HFFc6 (cell line): Measurements from ENCODE around the gene GOLGA6L10. TPM values are rescaled to one million over a fixed set of nuclear protein-coding genes. Genes with fewer than 3 reads are reported as not detected.
"Not testable (repeated sequence)": the region's sequence is repeated elsewhere in the genome, so short reads cannot be mapped to it uniquely, and the experiment has no call there.

ENCODE experiments used
- DNase-seq: peaks from one replicate; pipeline ENCODE4 v3.0.0-alpha.2; 2018
- H3K27ac Mint-ChIP-seq: 2 replicates; pipeline ENCODE4 v1.8.0; 2020; ENCODE audit warnings: mild to moderate bottlenecking, mixed read lengths
- H3K27me3 Mint-ChIP-seq: 2 replicates; pipeline ENCODE4 v1.8.0; 2021; ENCODE audit warnings: mild to moderate bottlenecking, moderate library complexity, mixed read lengths; ENCODE audit not compliant: insufficient read depth
- H3K36me3 Mint-ChIP-seq: 2 replicates; pipeline ENCODE4 v1.8.0; 2021; ENCODE audit warnings: low read depth, mixed read lengths
- H3K4me1 Mint-ChIP-seq: 2 replicates; pipeline ENCODE4 v1.8.0; 2020; ENCODE audit warnings: low read depth, mixed read lengths
- H3K4me3 Mint-ChIP-seq: 2 replicates; pipeline ENCODE4 v1.8.0; 2020; ENCODE audit warnings: mild to moderate bottlenecking, moderate library complexity, mixed read lengths
- H3K9me3 Mint-ChIP-seq: 2 replicates; pipeline ENCODE4 v1.8.0; 2020; ENCODE audit warnings: mild to moderate bottlenecking, mixed read lengths
- total RNA-seq, 6 experiments: library from RNA; stranded (reverse); fragmentation: NEBNext Ultra II Directional; extraction: Animal tissue kit (Norgen Biotek cat#: 25700); gene quantifications; 2 replicates in 1 of 6; 3 replicates in 5 of 6; pipeline ENCODE4 v1.2.3, GENCODE V29; 2021
- TF ChIP-seq, protein P1 (sequence below): fragments of 200-600 bp; sonication (generic); IDR thresholded peaks from 2 replicates; pipeline ENCODE4 v1.5.0; 2021; ENCODE audit warnings: antibody characterized with exemption, mild to moderate bottlenecking

GOLGA6L10 gene
- total RNA-seq, 6 experiments from 2014 or later, result 0.43 to 0.69 (median 0.51) TPM

DNA sequence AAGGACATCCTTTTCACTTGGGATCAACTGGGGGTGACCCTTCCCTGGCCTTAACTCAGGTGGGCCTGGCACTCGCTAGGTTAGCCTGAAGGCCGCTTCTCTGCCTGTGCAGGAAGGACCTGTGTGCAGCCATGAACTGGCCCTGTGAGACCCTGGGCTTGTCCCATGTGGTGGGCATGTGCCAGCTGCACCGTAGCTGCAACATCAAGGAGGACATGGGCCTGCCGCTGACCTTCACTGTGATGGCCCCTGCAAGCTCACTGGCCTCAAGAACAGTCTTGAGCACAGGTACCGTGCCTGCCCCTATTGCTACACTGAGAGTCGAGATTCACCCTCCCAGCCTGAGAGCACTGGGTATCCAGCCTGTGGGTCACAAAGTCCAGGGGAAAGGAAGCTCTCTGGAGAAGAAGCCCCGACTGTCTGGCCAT, 43.6 kb downstream of the GOLGA6L10 start:
- Mint-ChIP-seq H3K4me1 (peaks cover 7% of the 10 kb centered on the region), H3K36me3 (peaks cover 4% of the 10 kb centered on the region; the same call in 1 of the 2 replicates), H3K4me3 (no peak overlapping the region), H3K27me3 (peaks cover 33% of the 10 kb centered on the region), H3K9me3 (peaks cover 4% of the 10 kb centered on the region), H3K27ac (no peak overlapping the region)
- TF ChIP-seq, protein P1, sequence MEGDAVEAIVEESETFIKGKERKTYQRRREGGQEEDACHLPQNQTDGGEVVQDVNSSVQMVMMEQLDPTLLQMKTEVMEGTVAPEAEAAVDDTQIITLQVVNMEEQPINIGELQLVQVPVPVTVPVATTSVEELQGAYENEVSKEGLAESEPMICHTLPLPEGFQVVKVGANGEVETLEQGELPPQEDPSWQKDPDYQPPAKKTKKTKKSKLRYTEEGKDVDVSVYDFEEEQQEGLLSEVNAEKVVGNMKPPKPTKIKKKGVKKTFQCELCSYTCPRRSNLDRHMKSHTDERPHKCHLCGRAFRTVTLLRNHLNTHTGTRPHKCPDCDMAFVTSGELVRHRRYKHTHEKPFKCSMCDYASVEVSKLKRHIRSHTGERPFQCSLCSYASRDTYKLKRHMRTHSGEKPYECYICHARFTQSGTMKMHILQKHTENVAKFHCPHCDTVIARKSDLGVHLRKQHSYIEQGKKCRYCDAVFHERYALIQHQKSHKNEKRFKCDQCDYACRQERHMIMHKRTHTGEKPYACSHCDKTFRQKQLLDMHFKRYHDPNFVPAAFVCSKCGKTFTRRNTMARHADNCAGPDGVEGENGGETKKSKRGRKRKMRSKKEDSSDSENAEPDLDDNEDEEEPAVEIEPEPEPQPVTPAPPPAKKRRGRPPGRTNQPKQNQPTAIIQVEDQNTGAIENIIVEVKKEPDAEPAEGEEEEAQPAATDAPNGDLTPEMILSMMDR, result no peak
- DNase-seq, result no peak

DNA sequence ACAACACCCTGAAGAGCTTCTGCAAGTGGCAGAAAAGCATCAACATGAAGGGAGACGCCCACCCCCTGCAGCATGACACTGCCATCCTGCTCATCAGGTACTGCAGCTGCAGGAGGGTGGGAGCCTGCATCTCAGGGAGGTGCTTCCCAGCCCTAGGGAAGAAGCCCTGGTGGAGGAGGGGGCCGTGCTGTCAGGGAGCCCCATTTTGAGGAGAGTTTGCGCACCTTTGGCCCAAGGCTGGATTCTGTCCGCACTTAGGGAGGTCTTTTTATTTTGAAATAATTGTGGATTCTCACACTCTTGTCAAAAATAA, 44.5 kb downstream of the GOLGA6L10 start:
- Mint-ChIP-seq H3K36me3 (no peaks in the 10 kb centered on the region), H3K4me1 (peaks cover 13% of the 10 kb centered on the region), H3K4me3 (no peak overlapping the region), H3K9me3 (no peaks in the 10 kb centered on the region), H3K27ac (no peak overlapping the region), H3K27me3 (peaks cover 25% of the 10 kb centered on the region)
- TF ChIP-seq, protein P1, result no peak
- DNase-seq, result no peak

DNA sequence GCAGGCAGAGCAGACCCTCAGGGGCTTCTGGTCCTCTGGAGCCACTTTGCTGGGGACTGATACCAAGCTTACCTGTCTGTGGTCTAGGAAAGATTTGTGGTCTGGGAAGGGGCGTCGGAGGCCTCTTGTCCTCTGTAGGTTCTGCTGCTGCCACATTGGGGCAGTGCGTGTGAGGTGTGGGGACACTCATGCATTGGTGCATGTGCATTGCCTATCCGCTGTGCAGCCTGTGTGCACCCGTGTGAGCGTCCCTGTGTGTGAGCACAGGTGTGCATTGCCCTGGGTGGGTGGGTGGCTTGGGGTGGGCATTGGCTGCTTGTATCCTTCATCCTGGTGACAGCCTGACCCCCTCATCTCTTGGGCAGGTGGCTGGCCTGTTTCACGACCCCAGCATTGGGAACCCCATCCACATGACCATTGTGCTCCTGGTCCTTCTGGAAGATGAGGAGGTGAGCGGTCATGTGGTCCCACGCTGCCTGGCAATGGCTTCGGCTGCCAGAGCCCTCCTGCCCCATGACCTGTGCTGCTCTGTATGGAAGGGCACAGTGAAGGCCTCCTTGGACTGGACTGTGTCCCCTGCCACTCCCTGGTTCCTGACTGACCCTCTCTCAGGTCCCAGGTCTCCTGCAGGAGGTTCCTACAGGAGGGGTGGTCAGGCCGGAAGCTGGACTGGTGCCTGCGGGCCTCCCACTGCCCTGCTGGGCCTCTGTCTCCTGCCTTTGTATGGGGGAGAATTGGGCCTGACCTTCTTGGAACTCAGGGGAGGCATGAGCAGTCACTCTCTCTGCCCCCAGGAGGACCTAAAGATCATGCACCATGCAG, 45.1 kb downstream of the GOLGA6L10 start:
- DNase-seq, result no peak
- peaks cover 24% of the 10 kb centered on the region for H3K27me3 Mint-ChIP-seq
- H3K9me3 Mint-ChIP-seq, result no peaks in the 10 kb centered on the region
- H3K4me3 Mint-ChIP-seq, result no peak overlapping the region
- H3K4me1 Mint-ChIP-seq, result peaks cover 13% of the 10 kb centered on the region
- no peaks in the 10 kb centered on the region for H3K36me3 Mint-ChIP-seq
- TF ChIP-seq, protein P1, result no peak
- no peak overlapping the region for H3K27ac Mint-ChIP-seq

DNA sequence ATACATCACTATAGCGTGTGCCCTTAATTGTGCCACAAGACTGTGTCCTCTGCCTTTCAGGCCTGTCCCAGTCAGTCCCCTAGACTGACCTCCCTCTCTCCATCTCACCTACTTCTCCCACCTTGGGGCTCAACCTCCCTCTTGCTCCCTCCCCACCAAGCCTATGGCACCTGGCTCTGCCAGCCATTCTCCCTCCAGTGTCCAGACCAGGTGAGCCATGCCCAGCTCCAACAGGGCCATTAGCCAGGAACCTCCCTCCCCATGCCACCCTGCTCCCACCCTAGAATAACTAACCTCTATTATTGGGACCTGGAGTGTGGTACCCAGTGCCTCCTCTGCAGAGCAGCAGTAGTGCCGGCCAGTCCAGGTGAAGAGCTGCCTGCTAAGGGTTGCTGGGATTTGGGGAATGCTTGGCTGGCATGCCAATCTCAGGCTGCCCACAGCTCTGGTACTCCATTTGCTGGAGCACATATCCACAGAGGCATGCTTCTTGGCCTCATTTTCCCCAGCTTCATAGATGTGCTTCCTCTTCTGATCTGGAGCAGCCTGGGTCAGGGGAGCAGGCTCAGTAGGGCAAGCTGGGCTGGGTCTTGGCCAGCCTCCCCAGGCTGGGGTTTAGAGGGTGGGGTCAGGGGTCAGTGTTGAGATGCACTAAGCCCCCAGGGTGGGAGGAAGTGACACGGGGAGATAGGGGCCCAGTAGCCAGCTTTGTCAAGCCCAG, 47.8 kb downstream of the GOLGA6L10 start:
- Mint-ChIP-seq H3K9me3 (no peaks in the 10 kb centered on the region), H3K4me3 (no peak overlapping the region), H3K4me1 (peaks cover 13% of the 10 kb centered on the region), H3K36me3 (no peaks in the 10 kb centered on the region), H3K27me3 (peaks cover 15% of the 10 kb centered on the region), H3K27ac (no peak overlapping the region)
- no peak for DNase-seq
- TF ChIP-seq, protein P1, result no peak

DNA sequence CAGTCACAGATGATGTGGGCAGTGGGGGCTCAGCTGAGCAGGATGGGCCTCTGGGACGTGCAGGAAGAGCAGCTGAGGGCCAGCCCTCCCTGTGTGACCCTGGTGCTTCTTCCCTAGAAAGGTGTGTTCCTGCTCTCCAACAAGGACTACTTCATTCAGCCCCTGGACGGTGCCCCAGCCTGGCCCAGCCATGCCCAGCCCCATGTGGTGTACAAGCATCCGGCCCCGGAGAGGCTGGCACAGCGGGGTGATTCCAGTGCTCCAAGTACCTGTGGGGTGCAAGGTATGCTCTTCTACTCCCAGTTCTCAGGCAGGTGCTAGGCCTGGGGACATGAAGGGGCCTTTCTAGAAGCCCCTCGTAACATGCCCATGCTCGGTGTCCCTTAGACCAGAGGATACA, 48.4 kb downstream of the GOLGA6L10 start:
- no peak overlapping the region for H3K27ac Mint-ChIP-seq
- H3K9me3 Mint-ChIP-seq, result no peaks in the 10 kb centered on the region
- H3K36me3 Mint-ChIP-seq, result no peaks in the 10 kb centered on the region
- H3K27me3 Mint-ChIP-seq, result peaks cover 15% of the 10 kb centered on the region
- peaks cover 13% of the 10 kb centered on the region for H3K4me1 Mint-ChIP-seq
- H3K4me3 Mint-ChIP-seq, result no peak overlapping the region
- DNase-seq, result no peak
- TF ChIP-seq, protein P1, result no peak

DNA sequence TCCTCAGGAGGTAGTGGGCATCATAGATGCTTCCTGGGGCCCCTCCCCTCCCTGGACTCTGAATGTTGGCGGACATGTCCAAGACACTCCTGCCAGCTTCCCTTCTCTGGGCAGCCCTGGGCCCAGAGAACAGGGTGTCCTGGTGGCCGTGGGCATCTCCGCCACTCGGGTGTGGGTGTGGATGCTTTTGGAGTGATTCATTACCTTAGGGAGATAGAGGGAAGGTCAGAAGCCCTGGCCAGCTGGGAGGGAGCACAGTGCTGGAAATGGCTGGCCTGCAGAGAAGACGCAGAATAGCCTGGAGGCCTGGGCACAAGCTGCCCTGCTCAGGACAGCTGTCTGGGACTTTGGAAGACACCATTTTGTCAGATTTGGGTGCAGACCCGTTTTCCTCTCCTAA, 48.9 kb downstream of the GOLGA6L10 start:
- H3K9me3 Mint-ChIP-seq, result not testable (repeated sequence)

DNA sequence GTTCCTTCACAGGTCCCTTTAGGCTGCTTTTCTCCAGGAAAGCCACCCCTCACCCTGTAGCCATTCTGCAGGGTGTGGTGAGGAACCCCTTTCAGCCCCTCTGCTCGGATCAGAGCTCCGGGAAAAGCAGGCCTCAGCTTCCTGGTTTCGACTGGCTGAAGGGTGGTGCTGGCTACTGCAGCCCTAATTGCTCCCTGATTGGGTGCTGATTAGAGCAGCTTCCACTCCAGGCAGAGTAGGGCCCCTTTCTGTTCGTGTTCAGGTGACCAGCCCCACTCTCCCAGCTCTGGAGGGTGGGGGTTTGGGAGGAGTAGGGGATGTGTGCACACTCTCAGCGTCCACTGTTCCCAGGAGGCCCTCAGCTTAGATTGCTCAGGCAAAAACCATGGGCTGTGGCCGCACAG, 49.8 kb downstream of the GOLGA6L10 start:
- not testable (repeated sequence) for H3K36me3 Mint-ChIP-seq, H3K27ac Mint-ChIP-seq, H3K4me3 Mint-ChIP-seq, DNase-seq, H3K9me3 Mint-ChIP-seq
- Mint-ChIP-seq H3K27me3 (peaks cover 15% of the 10 kb centered on the region), H3K4me1 (peaks cover 13% of the 10 kb centered on the region)

More for the DNA sequence above, 48.9 kb downstream of the GOLGA6L10 start:
- Mint-ChIP-seq H3K4me3 (peak overlapping the region; percentile 51), H3K4me1 (peaks cover 13% of the 10 kb centered on the region), H3K27me3 (peaks cover 15% of the 10 kb centered on the region)
- not testable (repeated sequence) for H3K36me3 Mint-ChIP-seq, H3K27ac Mint-ChIP-seq
- peak; percentile 16 for DNase-seq
